GM19023 (cell line): ENCODE measurements around the gene SCLT1.

Experiments
- ATAC-seq: cut with Tn5 transposase; IDR thresholded peaks from one replicate; pipeline ENCODE4 v1.9.1; 2021; ENCODE audit warnings: mild to moderate bottlenecking, moderate library complexity; ENCODE audit not compliant: unreplicated experiment

The SCLT1 gene

DNA sequence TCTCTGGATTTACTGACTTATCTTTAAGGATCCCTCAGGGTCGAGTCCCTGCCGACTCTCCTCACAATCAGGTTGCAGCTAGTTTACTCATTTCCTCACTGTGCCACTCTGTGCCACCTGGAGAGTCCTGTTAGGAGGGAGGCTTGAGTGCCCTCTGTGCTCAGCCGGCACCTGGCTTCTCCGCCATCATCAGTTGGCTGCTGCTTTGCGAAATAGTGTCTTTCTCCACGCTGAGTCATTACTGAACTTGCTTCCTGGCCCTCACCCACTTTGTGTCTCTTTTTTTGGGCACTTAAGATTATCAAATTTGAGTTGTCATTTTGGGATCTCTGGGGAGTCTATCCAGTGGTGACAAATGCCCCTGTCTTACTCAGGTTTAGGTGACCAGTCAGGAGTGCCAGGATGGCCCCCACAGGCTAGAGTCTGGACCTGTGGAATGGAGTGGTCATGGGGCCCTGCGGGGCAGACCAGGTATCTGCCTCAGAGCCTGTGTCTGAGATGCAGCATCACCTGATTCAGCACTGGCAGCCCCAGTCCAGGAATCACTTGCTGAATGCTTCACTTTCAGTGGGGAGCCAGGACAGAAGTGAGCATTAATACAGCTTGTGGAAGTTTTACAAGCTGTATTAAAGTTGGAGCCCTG lies 246.1 kb downstream of the SCLT1 start:
- no peak for ATAC-seq

DNA sequence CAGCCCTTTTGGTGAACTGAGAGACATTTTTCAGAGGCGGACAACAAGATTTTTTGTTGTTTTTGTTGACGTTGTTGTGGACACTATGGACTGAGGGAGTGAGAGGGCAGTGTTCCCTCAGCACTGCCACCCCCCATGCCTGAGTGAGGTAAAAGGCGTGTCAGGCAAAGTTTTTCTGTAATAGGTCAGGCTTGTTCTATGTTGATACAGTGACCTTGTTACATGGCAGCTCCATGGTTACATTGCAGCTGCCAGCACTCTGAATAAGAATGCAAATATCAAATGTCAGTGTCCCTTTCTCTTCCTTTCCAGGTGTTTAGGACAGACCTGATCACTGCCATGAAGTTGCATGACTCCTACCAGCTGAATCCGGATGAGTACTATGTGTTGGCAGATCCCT lies 247.3 kb downstream of the SCLT1 start:
- ATAC-seq: no peak

DNA sequence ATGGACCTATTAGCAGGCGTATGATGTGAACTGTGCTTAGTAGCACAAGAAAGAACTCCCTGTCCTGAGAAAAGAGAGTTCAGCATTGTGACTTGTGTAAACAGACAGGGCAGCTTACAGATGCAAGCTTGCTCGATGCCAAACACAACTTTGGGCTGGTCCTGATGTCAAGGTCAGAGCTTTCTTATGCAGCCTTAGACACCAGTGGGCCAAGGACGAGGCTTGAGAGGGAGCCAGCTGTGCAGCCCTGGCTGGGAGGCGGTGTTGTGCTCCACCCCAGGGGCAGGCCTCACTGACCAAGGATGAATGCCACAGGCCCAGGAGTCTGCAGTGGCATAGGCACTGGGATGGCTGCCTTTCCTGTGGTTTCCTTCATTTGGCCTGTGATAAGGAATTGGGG lies 248.4 kb downstream of the SCLT1 start:
- no peak for ATAC-seq

DNA sequence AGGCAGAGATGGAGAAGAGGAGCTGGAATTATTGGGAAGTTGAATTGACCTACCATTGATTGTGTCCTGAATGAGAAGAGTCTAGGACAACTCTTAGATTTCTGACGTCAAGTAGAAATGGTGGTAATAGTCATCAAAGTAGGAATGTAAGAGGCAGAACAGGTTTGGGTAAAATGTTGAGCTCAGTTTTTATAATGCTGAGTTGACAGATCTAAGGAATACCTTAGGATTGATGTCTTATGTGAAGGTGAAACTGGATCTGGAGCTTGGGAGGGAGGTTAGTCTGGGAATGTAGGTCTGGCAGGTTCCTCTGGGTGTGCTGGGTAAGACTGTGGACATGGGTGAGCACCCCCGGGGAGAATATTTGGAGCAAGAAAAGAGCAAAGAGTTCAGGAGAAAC lies 251.9 kb downstream of the SCLT1 start:
- ATAC-seq: no peak

DNA sequence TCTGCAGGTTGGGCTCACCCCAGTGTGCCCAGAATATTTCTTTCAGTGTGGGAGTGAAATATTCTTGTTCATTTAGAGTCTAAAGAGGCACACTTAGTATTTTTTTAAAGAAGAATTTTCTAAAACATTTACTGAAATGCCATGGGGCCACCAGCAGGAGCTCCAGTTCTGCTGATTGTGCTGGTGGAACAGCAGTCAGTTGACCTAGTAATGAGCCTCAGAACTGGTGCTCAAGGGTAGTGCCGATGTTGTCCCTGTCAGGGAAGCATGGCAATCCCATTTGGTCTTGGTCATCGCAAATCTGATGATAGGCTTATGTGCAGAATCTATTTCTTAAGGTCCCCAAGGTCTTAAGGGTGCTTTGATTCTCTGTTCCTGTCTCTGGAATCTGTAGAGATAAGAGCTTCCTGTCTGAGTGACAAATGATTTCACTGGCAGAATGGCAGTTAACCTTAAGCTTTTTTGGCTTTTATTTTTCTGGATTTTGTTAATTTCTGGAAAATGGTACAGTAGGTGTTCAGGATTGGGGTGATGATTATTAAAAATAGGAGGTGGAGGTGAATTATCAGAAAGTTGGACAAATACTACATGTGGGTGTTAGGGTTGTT lies 252.5 kb downstream of the SCLT1 start:
- ATAC-seq: no peak

DNA sequence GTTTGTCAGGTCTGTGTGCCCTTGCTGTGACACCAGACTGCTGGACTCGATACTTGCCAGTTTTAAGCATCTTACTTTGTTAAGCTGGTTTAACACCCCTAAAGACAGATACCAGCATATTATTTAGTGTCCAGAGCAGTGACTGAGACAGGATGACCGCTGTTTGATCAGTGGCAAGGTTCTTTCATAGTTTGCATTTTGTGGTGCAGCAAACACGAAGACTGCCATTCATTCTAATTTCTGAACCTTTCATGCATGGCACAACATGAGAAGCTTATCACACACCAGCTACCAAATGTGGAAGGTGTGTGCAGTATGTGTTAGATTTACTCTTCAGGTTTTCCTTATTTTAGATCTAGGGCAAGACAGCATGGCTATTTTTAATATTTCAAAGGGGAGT lies 255.7 kb downstream of the SCLT1 start:
- no peak for ATAC-seq

DNA sequence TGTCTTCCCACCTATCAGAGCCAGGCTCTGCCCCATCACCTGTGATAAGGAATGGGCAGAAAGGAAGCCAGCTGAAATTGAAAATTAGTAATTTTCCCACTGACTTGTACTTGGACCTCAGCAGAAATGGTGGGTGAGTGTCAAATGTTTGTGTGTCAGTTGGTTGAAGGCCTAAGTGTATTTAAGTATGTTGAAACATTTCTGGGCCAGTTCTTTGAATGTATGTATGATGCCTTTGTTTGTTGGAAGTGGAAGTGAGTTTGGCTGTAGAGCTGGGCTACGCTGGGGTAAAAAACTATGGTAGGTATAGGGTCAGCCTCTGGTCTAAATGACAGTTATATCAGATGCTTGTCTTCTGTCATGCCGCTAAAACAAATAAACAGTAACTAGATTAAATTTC lies 256.1 kb downstream of the SCLT1 start:
- ATAC-seq: no peak

DNA sequence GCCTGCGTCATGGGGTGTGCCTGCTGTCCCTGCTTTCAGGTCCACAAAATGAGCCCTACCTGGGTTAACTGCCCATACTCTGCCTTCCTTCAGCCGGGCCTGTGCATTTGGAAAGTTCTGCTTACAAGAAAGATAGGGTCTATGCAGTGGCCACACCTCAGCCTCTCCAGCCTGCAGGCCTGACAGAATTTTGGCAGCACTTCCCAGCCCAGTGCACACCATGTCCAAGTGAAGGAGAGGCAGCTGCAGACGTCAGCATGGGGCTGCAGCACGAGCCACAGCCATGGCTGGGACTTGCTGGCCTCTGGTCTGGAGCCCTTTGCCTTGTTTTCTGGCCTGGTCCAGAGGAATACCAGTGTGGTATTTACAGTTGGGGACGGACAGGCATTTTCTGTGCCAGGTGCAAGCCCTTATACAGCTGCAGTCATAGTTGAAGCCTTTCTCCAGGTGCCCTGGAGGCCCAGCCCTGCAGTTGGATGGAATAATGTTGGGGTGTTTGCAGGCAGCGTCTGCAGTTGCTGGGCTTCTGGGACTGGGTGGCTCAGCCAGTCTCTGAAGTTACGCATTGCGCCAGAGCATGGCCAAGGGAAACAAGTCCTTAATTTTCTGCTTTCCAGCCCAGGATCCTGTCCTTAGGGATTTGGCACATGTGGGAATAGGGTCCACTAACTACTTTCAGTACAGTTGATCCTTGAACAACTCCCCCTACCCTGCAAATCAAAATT lies 257.7 kb downstream of the SCLT1 start:
- no peak for ATAC-seq
